Fibroblast of lung (primary cell): ENCODE results near the gene RAP1GAP. TPM values are rescaled to one million over a fixed set of nuclear protein-coding genes. Genes with fewer than 3 reads are reported as not detected.
A peak's percentile ranks its signal among the peaks of the same experiment; 100 is the strongest.

ENCODE experiments used
- DNase-seq, 2 donors: peaks; one replicate each; pipeline versions ENCODE4 v3.0.0 to v3.0.0-alpha.2; 2010; ENCODE audit warnings: low read depth in 2 of 2
- H2AFZ ChIP-seq: 2 replicates; pipeline ENCODE4 v1.5.1; 2012; ENCODE audit warnings: low read length, control low read depth, inconsistent platforms
- H3K27ac ChIP-seq: 2 replicates; pipeline ENCODE4 v1.5.1; 2011; ENCODE audit warnings: low read length, control low read depth; ENCODE audit not compliant: insufficient read depth
- H3K27me3 ChIP-seq: 2 replicates; pipeline ENCODE4 v1.5.1; 2011; ENCODE audit warnings: mild to moderate bottlenecking, low read length; ENCODE audit not compliant: control insufficient read depth, insufficient read depth
- H3K36me3 ChIP-seq: 2 replicates; pipeline ENCODE4 v1.5.1; 2011; ENCODE audit warnings: low read length; ENCODE audit not compliant: control insufficient read depth, insufficient read depth
- H3K4me1 ChIP-seq: 2 replicates; pipeline ENCODE4 v1.5.1; 2011; ENCODE audit warnings: low read length; ENCODE audit not compliant: control insufficient read depth, insufficient read depth; ENCODE audit errors: extremely low read depth
- H3K4me2 ChIP-seq: 2 replicates; pipeline ENCODE4 v1.5.1; 2011; ENCODE audit warnings: low read length, control low read depth; ENCODE audit not compliant: insufficient read depth; ENCODE audit errors: extremely low read depth
- H3K4me3 ChIP-seq, 4 experiments: fragments of 200-600 bp in 1 of 4; sonication (generic) in 1 of 4; replicated peaks in 1 of 4; 2 replicates each; pipeline ENCODE4 v1.5.1; 2011 to 2016; ENCODE audit warnings: low read length in 4 of 4, low read depth in 3 of 4, mild to moderate bottlenecking in 3 of 4, control low read depth in 2 of 4, inconsistent platforms in 1 of 4, mixed read lengths in 1 of 4; ENCODE audit not compliant: insufficient read depth in 1 of 4; ENCODE audit errors: control extremely low read depth in 1 of 4
- H3K79me2 ChIP-seq: 2 replicates; pipeline ENCODE4 v1.5.1; 2012; ENCODE audit warnings: mild to moderate bottlenecking, low read length, inconsistent platforms; ENCODE audit not compliant: control insufficient read depth, insufficient read depth
- H3K9ac ChIP-seq: 2 replicates; pipeline ENCODE4 v1.5.1; 2011; ENCODE audit warnings: mild to moderate bottlenecking, low read length, control low read depth; ENCODE audit not compliant: insufficient read depth
- H3K9me3 ChIP-seq: 2 replicates; pipeline ENCODE4 v1.5.1; 2012; ENCODE audit warnings: low read depth, low read length; ENCODE audit not compliant: control insufficient read depth, insufficient read depth
- H4K20me1 ChIP-seq: 2 replicates; pipeline ENCODE4 v1.5.1; 2011; ENCODE audit warnings: low read length; ENCODE audit not compliant: control insufficient read depth, insufficient read depth; ENCODE audit errors: extremely low read depth
- EZH2 ChIP-seq: IDR thresholded peaks from 2 replicates; pipeline ENCODE4 v1.5.1; 2012; ENCODE audit warnings: low read length, control low read depth, mild to moderate bottlenecking; ENCODE audit errors: missing control alignments
- polyA plus RNA-seq, 2 donors: library from polyadenylated mRNA; depleted of rRNA in 1 of 2; stranded (reverse) in 1 of 2; unstranded in 1 of 2; fragments of >200 nt; gene quantifications; 2 replicates each; pipeline ENCODE4 v1.2.1, GENCODE V29; 2011 to 2012; ENCODE audit warnings: missing spikeins in 1 of 2
- total RNA-seq: library from RNA; depleted of rRNA; stranded (reverse); fragments of >200 nt; gene quantifications from 2 replicates; pipeline ENCODE4 v1.2.1, GENCODE V29; 2014
- TF ChIP-seq, protein P1 (sequence below), 2 donors: IDR thresholded peaks in 1 of 2; conservative IDR thresholded peaks in 1 of 2; 1 replicate in 1 of 2; 2 replicates in 1 of 2; pipeline ENCODE4 v1.5.1; 2011 to 2012; ENCODE audit warnings: low read length in 2 of 2, control low read depth in 1 of 2, inconsistent platforms in 1 of 2, low read depth in 1 of 2, mild to moderate bottlenecking in 1 of 2

Gene RAP1GAP
- total and polyA plus RNA-seq, 2 donors (not counting 1 experiment from before 2014, with no cell fraction given) = under 0.01 to 0.05 TPM

DNA sequence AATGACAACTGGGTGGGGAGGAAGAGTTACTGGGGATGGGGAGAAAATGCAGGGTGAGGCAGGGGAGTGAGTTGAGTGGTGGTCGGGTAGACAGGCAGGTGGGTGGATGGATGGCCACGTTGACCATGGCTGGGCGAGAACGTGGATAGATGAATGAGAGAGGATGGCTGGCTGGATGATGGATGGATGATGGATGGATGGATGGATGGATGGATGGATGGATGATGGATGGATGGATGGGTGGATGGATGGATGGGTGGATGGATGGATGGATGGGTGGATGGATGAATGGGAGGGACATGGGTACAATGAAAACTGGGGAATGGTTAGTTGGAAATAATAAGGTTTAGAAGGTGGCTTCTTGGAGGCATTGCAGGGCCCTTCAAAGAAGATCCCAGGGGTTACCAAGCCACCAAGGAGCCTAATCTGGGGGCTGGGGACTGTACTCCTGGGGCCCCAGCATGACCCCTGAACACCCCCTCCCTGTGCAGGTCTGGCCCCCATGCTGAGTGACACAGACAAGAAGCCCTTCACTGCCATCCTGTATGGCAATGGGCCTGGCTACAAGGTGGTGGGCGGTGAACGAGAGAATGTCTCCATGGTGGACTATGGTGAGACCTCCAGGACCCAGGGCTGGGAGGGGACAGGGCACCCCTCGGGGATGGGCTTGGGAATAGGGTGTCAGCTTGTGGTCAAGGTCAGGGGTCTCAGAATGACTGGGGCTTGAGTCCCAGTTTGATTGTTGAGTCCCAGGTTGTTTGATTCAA lies 92.9 kb downstream of the RAP1GAP start:
- H3K9me3 ChIP-seq = no peaks in the 10 kb centered on the region
- DNase-seq = no peak
- H3K4me3 ChIP-seq = no peak overlapping the region
- H3K36me3 ChIP-seq = no peaks in the 10 kb centered on the region
- TF ChIP-seq, protein P1, sequence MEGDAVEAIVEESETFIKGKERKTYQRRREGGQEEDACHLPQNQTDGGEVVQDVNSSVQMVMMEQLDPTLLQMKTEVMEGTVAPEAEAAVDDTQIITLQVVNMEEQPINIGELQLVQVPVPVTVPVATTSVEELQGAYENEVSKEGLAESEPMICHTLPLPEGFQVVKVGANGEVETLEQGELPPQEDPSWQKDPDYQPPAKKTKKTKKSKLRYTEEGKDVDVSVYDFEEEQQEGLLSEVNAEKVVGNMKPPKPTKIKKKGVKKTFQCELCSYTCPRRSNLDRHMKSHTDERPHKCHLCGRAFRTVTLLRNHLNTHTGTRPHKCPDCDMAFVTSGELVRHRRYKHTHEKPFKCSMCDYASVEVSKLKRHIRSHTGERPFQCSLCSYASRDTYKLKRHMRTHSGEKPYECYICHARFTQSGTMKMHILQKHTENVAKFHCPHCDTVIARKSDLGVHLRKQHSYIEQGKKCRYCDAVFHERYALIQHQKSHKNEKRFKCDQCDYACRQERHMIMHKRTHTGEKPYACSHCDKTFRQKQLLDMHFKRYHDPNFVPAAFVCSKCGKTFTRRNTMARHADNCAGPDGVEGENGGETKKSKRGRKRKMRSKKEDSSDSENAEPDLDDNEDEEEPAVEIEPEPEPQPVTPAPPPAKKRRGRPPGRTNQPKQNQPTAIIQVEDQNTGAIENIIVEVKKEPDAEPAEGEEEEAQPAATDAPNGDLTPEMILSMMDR (conservative IDR thresholded peaks at IDR 0.05 in 1 of 2, IDR thresholded peaks at IDR 0.05 in 1 of 2; ENCODE audit: low read depth in 1 of 2, low read length in 2 of 2) = no peak
- no peak for TF ChIP-seq EZH2
- H3K4me1 ChIP-seq = no peaks in the 10 kb centered on the region
- no peaks in the 10 kb centered on the region for H3K27me3 ChIP-seq
- H3K27ac ChIP-seq = no peak overlapping the region
- no peak overlapping the region for H3K9ac ChIP-seq
- H2AFZ ChIP-seq = no peak overlapping the region
- H3K4me2 ChIP-seq = no peak overlapping the region
- no peaks in the 10 kb centered on the region for H3K79me2 ChIP-seq
- H4K20me1 ChIP-seq = no peaks in the 10 kb centered on the region

DNA sequence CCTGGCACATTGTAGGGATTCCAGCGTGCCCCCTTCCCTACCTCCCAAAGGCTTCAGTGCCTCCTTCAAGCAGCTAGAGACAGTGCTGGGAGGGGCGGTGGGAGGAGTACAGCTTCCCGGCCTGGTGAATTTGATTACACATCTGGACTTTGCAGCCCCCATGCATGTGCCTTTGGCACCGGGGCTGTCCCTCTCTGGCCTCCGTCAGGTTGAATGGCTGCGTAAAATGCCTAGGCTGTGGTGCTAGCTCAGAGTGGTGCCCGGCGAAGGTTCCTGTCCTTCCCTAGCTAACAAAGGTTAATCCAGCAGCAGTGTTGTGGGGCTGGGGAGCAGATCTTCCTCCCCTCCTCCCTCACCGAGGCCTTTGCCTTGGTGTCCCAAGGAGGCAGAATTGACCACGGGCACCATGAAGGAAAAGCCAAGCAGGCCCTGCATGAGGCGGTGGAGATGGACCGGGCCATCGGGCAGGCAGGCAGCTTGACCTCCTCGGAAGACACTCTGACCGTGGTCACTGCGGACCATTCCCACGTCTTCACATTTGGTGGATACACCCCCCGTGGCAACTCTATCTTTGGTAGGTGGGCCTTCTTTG lies 93.7 kb downstream of the RAP1GAP start:
- Histone ChIP-seq H3K4me3 (no peak overlapping the region), H3K79me2 (no peaks in the 10 kb centered on the region), H2AFZ (no peak overlapping the region), H3K9ac (no peak overlapping the region), H3K27ac (no peak overlapping the region), H4K20me1 (no peaks in the 10 kb centered on the region), H3K4me1 (no peaks in the 10 kb centered on the region), H3K9me3 (no peaks in the 10 kb centered on the region), H3K27me3 (no peaks in the 10 kb centered on the region), H3K4me2 (no peak overlapping the region), H3K36me3 (no peaks in the 10 kb centered on the region)
- DNase-seq = no peak
- TF ChIP-seq EZH2 = no peak

DNA sequence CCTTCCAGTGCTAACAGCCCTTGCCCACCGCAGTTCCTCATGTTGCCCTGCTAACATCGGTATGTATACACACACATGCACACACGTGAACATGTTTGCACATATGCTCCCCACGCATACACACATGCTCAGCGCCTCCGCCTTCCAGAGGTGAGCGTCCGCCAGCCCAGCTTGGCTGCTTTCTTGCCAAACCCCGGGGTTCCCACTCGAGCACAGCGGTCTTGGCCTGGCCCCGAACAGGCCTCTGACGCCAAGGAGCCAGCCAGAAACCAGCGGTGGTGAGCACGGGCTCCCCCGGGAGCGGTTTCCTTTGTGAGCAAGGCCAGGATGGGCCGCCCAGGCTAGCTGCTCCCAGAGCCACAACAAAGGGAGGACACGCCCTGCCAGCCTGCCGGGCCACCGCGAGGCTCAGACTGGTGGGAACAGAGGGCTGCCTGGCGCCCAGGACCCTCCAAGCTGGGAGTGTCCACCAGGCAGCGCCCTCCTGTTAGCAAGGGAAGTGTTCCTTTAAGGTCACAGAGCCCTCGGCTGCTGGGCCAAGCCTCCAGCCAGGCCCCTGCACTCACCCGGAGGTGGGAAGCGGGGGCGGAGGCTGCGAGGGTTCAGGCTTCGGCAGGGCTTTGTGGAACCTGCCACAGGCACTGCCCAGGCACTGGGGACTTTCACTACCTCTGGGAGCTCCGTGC lies 94.5 kb downstream of the RAP1GAP start:
- Histone ChIP-seq H3K27ac (no peak overlapping the region), H3K4me1 (no peaks in the 10 kb centered on the region), H3K4me3 (no peak overlapping the region), H3K4me2 (no peak overlapping the region), H3K9ac (no peak overlapping the region), H3K9me3 (no peaks in the 10 kb centered on the region), H3K79me2 (no peaks in the 10 kb centered on the region), H4K20me1 (no peaks in the 10 kb centered on the region), H3K36me3 (no peaks in the 10 kb centered on the region), H3K27me3 (no peaks in the 10 kb centered on the region), H2AFZ (no peak overlapping the region)
- DNase-seq = peak in 1 of 2 donors; percentile 55
- TF ChIP-seq, protein P1 (conservative IDR thresholded peaks at IDR 0.05 in 1 of 2, IDR thresholded peaks at IDR 0.05 in 1 of 2; ENCODE audit: low read depth in 1 of 2, low read length in 2 of 2) = peak in 1 of 2 donors; percentile 3
- no peak for TF ChIP-seq EZH2
